Measurements from ENCODE around the gene TGM5.
"Not testable (repeated sequence)": the region's sequence is repeated elsewhere in the genome, so short reads cannot be mapped to it uniquely, and the experiment has no call there.

The TGM5 gene

GRCh38 chr15:43274136-43274535 lies 7.4 kb upstream of the TGM5 start:
- no peak for DNase-seq

- no peak for DNase-seq
Measured at GRCh38 chr15:43273243-43273642, 6.5 kb upstream of the TGM5 start.

- not testable (repeated sequence) for DNase-seq
Measured at GRCh38 chr15:43271908-43272307, 5.2 kb upstream of the TGM5 start.

- no peak for DNase-seq
Measured at GRCh38 chr15:43270676-43271306, 4.1 kb upstream of the TGM5 start.

- no peak for DNase-seq
Measured at GRCh38 chr15:43270113-43270665, 3.5 kb upstream of the TGM5 start.

- no peak for DNase-seq
Measured at GRCh38 chr15:43268111-43269105, 1.7 kb upstream of the TGM5 start.

GRCh38 chr15:43267439-43267838 lies 711 bp upstream of the TGM5 start:
- DNase-seq, result no peak

- no peak for DNase-seq
Measured at GRCh38 chr15:43266386-43266785, 342 bp downstream of the TGM5 start.

GRCh38 chr15:43260011-43260615 lies 6.6 kb downstream of the TGM5 start:
- DNase-seq, result no peak

- no peak for DNase-seq
Measured at GRCh38 chr15:43258781-43259180, 7.9 kb downstream of the TGM5 start.

GRCh38 chr15:43256341-43256740 lies 10.4 kb downstream of the TGM5 start:
- DNase-seq, result no peak

GRCh38 chr15:43255376-43255775 lies 11.4 kb downstream of the TGM5 start:
- no peak for DNase-seq

- no peak for DNase-seq
Measured at GRCh38 chr15:43253431-43254403, 13.0 kb downstream of the TGM5 start.

GRCh38 chr15:43251871-43252250 lies 14.9 kb downstream of the TGM5 start:
- DNase-seq, result no peak

GRCh38 chr15:43251185-43251870 lies 15.4 kb downstream of the TGM5 start:
- no peak for DNase-seq

GRCh38 chr15:43250785-43251184 lies 15.9 kb downstream of the TGM5 start:
- DNase-seq, result no peak

GRCh38 chr15:43249699-43250203 lies 17.0 kb downstream of the TGM5 start:
- DNase-seq, result no peak

- DNase-seq, result no peak
Measured at GRCh38 chr15:43249236-43249635, 17.5 kb downstream of the TGM5 start.

- no peak for DNase-seq
Measured at GRCh38 chr15:43246261-43246774, 20.4 kb downstream of the TGM5 start.

- DNase-seq, result no peak
Measured at GRCh38 chr15:43244092-43244491, 22.6 kb downstream of the TGM5 start.

- DNase-seq, result no peak
Measured at GRCh38 chr15:43243020-43243645, 23.6 kb downstream of the TGM5 start.
